Liver (tissue), 9 donors: Measurements from ENCODE around the gene PAX7. TPM values are rescaled to one million over a fixed set of nuclear protein-coding genes. Genes with fewer than 3 reads are reported as not detected.

ENCODE experiments used
- DNase-seq: peaks from one replicate; pipeline ENCODE4 v3.0.0-alpha.2; 2017; ENCODE audit warnings: low spot score
- H3K27ac ChIP-seq, 2 donors: one replicate each; pipeline ENCODE4 v1.7.0; 2013; ENCODE audit warnings: inconsistent platforms in 2 of 2, low read length in 2 of 2, control low read depth in 1 of 2, low read depth in 1 of 2, mild to moderate bottlenecking in 1 of 2
- H3K27me3 ChIP-seq, 4 donors: one replicate each; pipeline versions ENCODE4 v1.6.1 to v1.7.0; 2013; ENCODE audit warnings: low read length in 3 of 4, inconsistent platforms in 1 of 4, mild to moderate bottlenecking in 1 of 4, moderate library complexity in 1 of 4; ENCODE audit not compliant: control insufficient read depth in 4 of 4, insufficient read depth in 4 of 4
- H3K36me3 ChIP-seq, 4 donors: one replicate each; pipeline versions ENCODE4 v1.6.1 to v1.7.0; 2013; ENCODE audit warnings: low read length in 3 of 4, mild to moderate bottlenecking in 3 of 4, low read depth in 1 of 4, moderate library complexity in 1 of 4; ENCODE audit not compliant: control insufficient read depth in 4 of 4, insufficient read depth in 3 of 4
- H3K4me1 ChIP-seq, 4 donors: one replicate each; pipeline versions ENCODE4 v1.6.1 to v1.7.0; 2013; ENCODE audit warnings: low read length in 3 of 4, mild to moderate bottlenecking in 3 of 4, moderate library complexity in 1 of 4; ENCODE audit not compliant: control insufficient read depth in 4 of 4, insufficient read depth in 4 of 4
- H3K4me3 ChIP-seq, 3 donors: one replicate each; pipeline versions ENCODE4 v1.6.1 to v1.7.0; 2013; ENCODE audit warnings: low read length in 3 of 3, control low read depth in 1 of 3, low read depth in 1 of 3, mild to moderate bottlenecking in 1 of 3
- H3K9ac ChIP-seq, 2 donors: one replicate each; pipeline ENCODE4 v1.7.0; 2013; ENCODE audit warnings: low read length in 2 of 2, mild to moderate bottlenecking in 2 of 2, moderate library complexity in 2 of 2, control low read depth in 1 of 2, low read depth in 1 of 2
- H3K9me3 ChIP-seq, 4 donors: one replicate each; pipeline versions ENCODE4 v1.6.1 to v1.7.0; 2013; ENCODE audit warnings: low read length in 3 of 4; ENCODE audit not compliant: control insufficient read depth in 4 of 4
- EGR1 ChIP-seq, 2 donors: IDR thresholded peaks; 2 replicates each; pipeline ENCODE4 v1.6.1; 2016 to 2018; ENCODE audit warnings: antibody characterized with exemption in 2 of 2, low read depth in 2 of 2
- FOXA1 ChIP-seq: IDR thresholded peaks from 2 replicates; pipeline ENCODE4 v1.6.1; 2016; ENCODE audit warnings: antibody characterized with exemption
- FOXA2 ChIP-seq: IDR thresholded peaks from 2 replicates; pipeline ENCODE4 v1.6.1; 2016; ENCODE audit warnings: antibody characterized with exemption
- GABPA ChIP-seq, 2 donors: IDR thresholded peaks in 1 of 2; conservative IDR thresholded peaks in 1 of 2; 2 replicates each; pipeline ENCODE4 v1.6.1; 2016; ENCODE audit warnings: antibody characterized with exemption in 2 of 2, mild to moderate bottlenecking in 1 of 2, moderate library complexity in 1 of 2
- HNF4A ChIP-seq, 2 donors: conservative IDR thresholded peaks; 2 replicates each; pipeline ENCODE4 v1.6.1; 2016; ENCODE audit warnings: antibody characterized with exemption in 2 of 2, mild to moderate bottlenecking in 2 of 2
- HNF4G ChIP-seq: IDR thresholded peaks from 2 replicates; pipeline ENCODE4 v1.6.1; 2016; ENCODE audit warnings: antibody characterized with exemption
- JUND ChIP-seq, 2 donors: IDR thresholded peaks; 2 replicates each; pipeline ENCODE4 v1.6.1; 2016; ENCODE audit warnings: antibody characterized with exemption in 2 of 2
- NR2F2 ChIP-seq: IDR thresholded peaks from 2 replicates; pipeline ENCODE4 v1.6.1; 2016; ENCODE audit warnings: antibody characterized with exemption
- RAD21 ChIP-seq, 2 donors: IDR thresholded peaks; 2 replicates each; pipeline ENCODE4 v1.6.1; 2016; ENCODE audit warnings: antibody characterized with exemption in 2 of 2, mild to moderate bottlenecking in 2 of 2
- RXRA ChIP-seq, 2 donors: IDR thresholded peaks; 2 replicates each; pipeline ENCODE4 v1.6.1; 2017 to 2018; ENCODE audit warnings: antibody characterized with exemption in 2 of 2, mild to moderate bottlenecking in 1 of 2
- SP1 ChIP-seq: IDR thresholded peaks from 2 replicates; pipeline ENCODE4 v1.6.1; 2018; ENCODE audit warnings: antibody characterized with exemption, mild to moderate bottlenecking
- TAF1 ChIP-seq: conservative IDR thresholded peaks from 2 replicates; pipeline ENCODE4 v1.6.1; 2016; ENCODE audit warnings: antibody characterized with exemption, mild to moderate bottlenecking
- YY1 ChIP-seq: IDR thresholded peaks from 2 replicates; pipeline ENCODE4 v1.6.1; 2016; ENCODE audit warnings: antibody characterized with exemption, mild to moderate bottlenecking
- WGBS: extraction: QIAGEN DNeasy Blood & Tissue Kit; methylation state at CpG from one replicate; pipeline ENCODE4 v1.1.7; 2013; 5-methylcytosine and 5-hydroxymethylcytosine counted together
- polyA plus RNA-seq, 2 donors: library from polyadenylated mRNA; stranded (reverse) in 1 of 2; unstranded in 1 of 2; fragments of 200-250 nt in 1 of 2; fragments of >200 nt in 1 of 2; fragmentation: Nextera tagmentation in 1 of 2; extraction: Ambion mirVana in 1 of 2; gene quantifications; one replicate each; pipeline versions ENCODE4 v1.2.1 to v1.2.3, GENCODE V29; 2013 to 2015
- total RNA-seq, 2 donors: library from RNA; depleted of rRNA; stranded (reverse); fragments of >200 nt; gene quantifications; one replicate each; pipeline ENCODE4 v1.2.3, GENCODE V29; 2014
- TF ChIP-seq, protein P1 (sequence below): IDR thresholded peaks from 2 replicates; pipeline ENCODE4 v1.6.1; 2016; ENCODE audit warnings: antibody characterized with exemption
- TF ChIP-seq, protein P2 (sequence below): IDR thresholded peaks from 2 replicates; pipeline ENCODE4 v1.6.1; 2016; ENCODE audit warnings: antibody characterized with exemption
- TF ChIP-seq, protein P3 (sequence below): fragments of 150-350 bp; IDR thresholded peaks from 2 replicates; pipeline ENCODE4 v1.5.1; 2017; ENCODE audit warnings: improper control_type of control experiment, low read depth, low read length; ENCODE audit not compliant: missing input control
- TF ChIP-seq, protein P4 (sequence below): IDR thresholded peaks from 2 replicates; pipeline ENCODE4 v1.6.1; 2016; ENCODE audit warnings: antibody characterized with exemption, mild to moderate bottlenecking
- TF ChIP-seq, protein P5 (sequence below): IDR thresholded peaks from 2 replicates; pipeline ENCODE4 v1.6.1; 2016; ENCODE audit warnings: antibody characterized with exemption
- donor health status: healthy.
- donor health status: healthy.
- donor health status: healthy.
- donor health status: healthy.
- donor health status: healthy.

Gene PAX7
- total and polyA plus RNA-seq, 4 donors = not detected

DNA sequence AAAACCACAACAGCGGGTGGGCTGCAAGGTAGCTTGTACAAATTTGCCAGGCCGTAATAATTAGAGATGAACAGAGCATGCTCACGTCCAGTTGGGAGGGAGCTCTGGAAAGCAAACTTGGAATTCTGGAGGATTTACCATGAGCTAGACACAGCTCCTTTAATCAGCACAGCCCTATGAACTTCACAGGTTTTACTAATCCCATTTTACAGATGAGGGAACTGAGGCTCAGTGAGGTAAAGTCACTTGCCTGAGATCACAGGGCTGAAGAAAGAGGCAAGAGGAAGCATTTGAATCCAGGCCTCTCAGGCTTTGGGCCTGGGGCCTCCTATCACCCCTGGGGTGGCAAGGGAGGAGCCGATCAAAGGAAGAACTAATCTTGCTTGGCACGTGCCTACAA lies 24.0 kb downstream of the PAX7 start:
- no peaks in the 10 kb centered on the region for H3K9me3 ChIP-seq
- peaks cover 4 to 23% (median 9%) of the 10 kb centered on the region in 4 donors for H3K27me3 ChIP-seq
- TF ChIP-seq HNF4G = no peak
- no peak overlapping the region for H3K27ac ChIP-seq
- no peaks in the 10 kb centered on the region for H3K36me3 ChIP-seq
- H3K9ac ChIP-seq = no peak overlapping the region
- no peaks in the 10 kb centered on the region for H3K4me1 ChIP-seq
- WGBS = 79% methylated on average over 5 of the region's 5 CpGs
- DNase-seq = no peak
- no peak overlapping the region for H3K4me3 ChIP-seq

DNA sequence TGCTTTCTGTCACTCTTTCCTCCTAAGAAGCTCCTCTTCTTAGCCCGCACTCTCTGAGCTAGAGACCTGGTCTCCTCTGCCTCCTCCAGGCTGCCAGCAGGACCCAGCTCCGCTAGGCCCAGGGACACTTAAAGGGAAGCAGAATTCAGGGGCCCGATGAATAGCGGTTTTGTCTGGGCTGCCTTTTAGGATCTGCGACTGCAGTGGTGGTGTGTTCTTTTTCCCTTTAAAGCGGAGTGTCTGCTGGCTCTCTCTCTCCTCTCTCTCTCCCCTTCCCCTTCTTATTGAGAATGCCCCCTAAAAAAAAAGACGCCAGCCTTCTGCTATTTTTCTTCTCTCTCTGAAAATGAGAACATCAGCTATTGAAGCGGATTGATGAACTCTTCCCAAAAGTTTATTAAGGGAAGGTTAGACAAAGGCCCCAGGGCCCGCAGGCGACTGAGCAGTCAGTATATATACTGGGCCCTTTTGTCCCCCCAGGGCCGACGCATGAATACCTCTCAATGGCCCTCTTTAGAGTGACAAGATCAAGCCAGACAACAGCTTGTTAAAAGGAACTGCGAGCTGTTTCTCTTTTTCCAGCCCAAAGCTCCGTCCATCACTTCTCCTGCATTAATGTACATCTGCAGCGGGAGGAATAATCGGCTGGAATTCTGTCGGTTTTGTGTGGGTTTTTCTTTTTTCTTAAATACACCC lies 27.0 kb downstream of the PAX7 start:
- Histone ChIP-seq H3K4me1 (no peaks in the 10 kb centered on the region), H3K4me3 (no peak overlapping the region), H3K9ac (no peak overlapping the region), H3K9me3 (no peaks in the 10 kb centered on the region), H3K27me3 (peaks cover 0 to 12% (median 5%) of the 10 kb centered on the region in 4 donors), H3K36me3 (no peaks in the 10 kb centered on the region), H3K27ac (no peak overlapping the region)
- no peak for TF ChIP-seq EGR1 (IDR thresholded peaks at IDR 0.05; ENCODE audit: low read depth in 2 of 2)
- no peak for TF ChIP-seq HNF4G
- TF ChIP-seq, protein P1, sequence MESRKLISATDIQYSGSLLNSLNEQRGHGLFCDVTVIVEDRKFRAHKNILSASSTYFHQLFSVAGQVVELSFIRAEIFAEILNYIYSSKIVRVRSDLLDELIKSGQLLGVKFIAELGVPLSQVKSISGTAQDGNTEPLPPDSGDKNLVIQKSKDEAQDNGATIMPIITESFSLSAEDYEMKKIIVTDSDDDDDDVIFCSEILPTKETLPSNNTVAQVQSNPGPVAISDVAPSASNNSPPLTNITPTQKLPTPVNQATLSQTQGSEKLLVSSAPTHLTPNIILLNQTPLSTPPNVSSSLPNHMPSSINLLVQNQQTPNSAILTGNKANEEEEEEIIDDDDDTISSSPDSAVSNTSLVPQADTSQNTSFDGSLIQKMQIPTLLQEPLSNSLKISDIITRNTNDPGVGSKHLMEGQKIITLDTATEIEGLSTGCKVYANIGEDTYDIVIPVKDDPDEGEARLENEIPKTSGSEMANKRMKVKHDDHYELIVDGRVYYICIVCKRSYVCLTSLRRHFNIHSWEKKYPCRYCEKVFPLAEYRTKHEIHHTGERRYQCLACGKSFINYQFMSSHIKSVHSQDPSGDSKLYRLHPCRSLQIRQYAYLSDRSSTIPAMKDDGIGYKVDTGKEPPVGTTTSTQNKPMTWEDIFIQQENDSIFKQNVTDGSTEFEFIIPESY = no peak
- TF ChIP-seq FOXA2 = no peak
- TF ChIP-seq, protein P2, sequence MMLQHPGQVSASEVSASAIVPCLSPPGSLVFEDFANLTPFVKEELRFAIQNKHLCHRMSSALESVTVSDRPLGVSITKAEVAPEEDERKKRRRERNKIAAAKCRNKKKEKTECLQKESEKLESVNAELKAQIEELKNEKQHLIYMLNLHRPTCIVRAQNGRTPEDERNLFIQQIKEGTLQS = no peak
- TF ChIP-seq, protein P3, sequence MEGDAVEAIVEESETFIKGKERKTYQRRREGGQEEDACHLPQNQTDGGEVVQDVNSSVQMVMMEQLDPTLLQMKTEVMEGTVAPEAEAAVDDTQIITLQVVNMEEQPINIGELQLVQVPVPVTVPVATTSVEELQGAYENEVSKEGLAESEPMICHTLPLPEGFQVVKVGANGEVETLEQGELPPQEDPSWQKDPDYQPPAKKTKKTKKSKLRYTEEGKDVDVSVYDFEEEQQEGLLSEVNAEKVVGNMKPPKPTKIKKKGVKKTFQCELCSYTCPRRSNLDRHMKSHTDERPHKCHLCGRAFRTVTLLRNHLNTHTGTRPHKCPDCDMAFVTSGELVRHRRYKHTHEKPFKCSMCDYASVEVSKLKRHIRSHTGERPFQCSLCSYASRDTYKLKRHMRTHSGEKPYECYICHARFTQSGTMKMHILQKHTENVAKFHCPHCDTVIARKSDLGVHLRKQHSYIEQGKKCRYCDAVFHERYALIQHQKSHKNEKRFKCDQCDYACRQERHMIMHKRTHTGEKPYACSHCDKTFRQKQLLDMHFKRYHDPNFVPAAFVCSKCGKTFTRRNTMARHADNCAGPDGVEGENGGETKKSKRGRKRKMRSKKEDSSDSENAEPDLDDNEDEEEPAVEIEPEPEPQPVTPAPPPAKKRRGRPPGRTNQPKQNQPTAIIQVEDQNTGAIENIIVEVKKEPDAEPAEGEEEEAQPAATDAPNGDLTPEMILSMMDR = no peak
- no peak for TF ChIP-seq TAF1
- TF ChIP-seq YY1 = no peak
- TF ChIP-seq RXRA (IDR thresholded peaks at IDR 0.05) = no peak
- no peak for TF ChIP-seq RAD21 (IDR thresholded peaks at IDR 0.05)
- TF ChIP-seq GABPA (IDR thresholded peaks at IDR 0.05 in 1 of 2, conservative IDR thresholded peaks at IDR 0.05 in 1 of 2) = no peak
- TF ChIP-seq, protein P4, sequence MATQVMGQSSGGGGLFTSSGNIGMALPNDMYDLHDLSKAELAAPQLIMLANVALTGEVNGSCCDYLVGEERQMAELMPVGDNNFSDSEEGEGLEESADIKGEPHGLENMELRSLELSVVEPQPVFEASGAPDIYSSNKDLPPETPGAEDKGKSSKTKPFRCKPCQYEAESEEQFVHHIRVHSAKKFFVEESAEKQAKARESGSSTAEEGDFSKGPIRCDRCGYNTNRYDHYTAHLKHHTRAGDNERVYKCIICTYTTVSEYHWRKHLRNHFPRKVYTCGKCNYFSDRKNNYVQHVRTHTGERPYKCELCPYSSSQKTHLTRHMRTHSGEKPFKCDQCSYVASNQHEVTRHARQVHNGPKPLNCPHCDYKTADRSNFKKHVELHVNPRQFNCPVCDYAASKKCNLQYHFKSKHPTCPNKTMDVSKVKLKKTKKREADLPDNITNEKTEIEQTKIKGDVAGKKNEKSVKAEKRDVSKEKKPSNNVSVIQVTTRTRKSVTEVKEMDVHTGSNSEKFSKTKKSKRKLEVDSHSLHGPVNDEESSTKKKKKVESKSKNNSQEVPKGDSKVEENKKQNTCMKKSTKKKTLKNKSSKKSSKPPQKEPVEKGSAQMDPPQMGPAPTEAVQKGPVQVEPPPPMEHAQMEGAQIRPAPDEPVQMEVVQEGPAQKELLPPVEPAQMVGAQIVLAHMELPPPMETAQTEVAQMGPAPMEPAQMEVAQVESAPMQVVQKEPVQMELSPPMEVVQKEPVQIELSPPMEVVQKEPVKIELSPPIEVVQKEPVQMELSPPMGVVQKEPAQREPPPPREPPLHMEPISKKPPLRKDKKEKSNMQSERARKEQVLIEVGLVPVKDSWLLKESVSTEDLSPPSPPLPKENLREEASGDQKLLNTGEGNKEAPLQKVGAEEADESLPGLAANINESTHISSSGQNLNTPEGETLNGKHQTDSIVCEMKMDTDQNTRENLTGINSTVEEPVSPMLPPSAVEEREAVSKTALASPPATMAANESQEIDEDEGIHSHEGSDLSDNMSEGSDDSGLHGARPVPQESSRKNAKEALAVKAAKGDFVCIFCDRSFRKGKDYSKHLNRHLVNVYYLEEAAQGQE = no peak
- TF ChIP-seq HNF4A (conservative IDR thresholded peaks at IDR 0.05) = no peak
- TF ChIP-seq NR2F2 = no peak
- TF ChIP-seq, protein P5, sequence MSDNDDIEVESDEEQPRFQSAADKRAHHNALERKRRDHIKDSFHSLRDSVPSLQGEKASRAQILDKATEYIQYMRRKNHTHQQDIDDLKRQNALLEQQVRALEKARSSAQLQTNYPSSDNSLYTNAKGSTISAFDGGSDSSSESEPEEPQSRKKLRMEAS = no peak
- no peak for TF ChIP-seq FOXA1
- no peak for TF ChIP-seq JUND (IDR thresholded peaks at IDR 0.05)
- no peak for TF ChIP-seq SP1
- no peak for DNase-seq
- WGBS = 66% methylated on average over 17 of the region's 17 CpGs
